H1 (cell line): ENCODE measurements around the gene COX18.

Experiments used
- BCL11A ChIP-seq, 2 experiments: IDR thresholded peaks; one replicate each; pipeline ENCODE4 v1.6.1; 2011; ENCODE audit warnings: low read depth in 2 of 2, low read length in 2 of 2, mild to moderate bottlenecking in 2 of 2
- GABPA ChIP-seq: IDR thresholded peaks from 2 replicates; pipeline ENCODE4 v1.6.1; 2011; ENCODE audit warnings: mild to moderate bottlenecking, low read length, moderate library complexity, borderline replicate concordance; ENCODE audit not compliant: insufficient read depth
- JUN ChIP-seq: IDR thresholded peaks from 2 replicates; pipeline ENCODE4 v1.6.1; 2011; ENCODE audit warnings: low read depth, mild to moderate bottlenecking, improper control_type of control experiment, low read length
- POLR2A ChIP-seq, 2 experiments: IDR thresholded peaks; 1 replicate in 1 of 2; 2 replicates in 1 of 2; pipeline ENCODE4 v1.6.1; 2011; ENCODE audit warnings: low read depth in 2 of 2, low read length in 2 of 2, mild to moderate bottlenecking in 2 of 2; ENCODE audit errors: control extremely low read depth in 1 of 2
- POLR2AphosphoS5 ChIP-seq: IDR thresholded peaks from 2 replicates; pipeline ENCODE4 v1.6.1; 2011; ENCODE audit warnings: low read depth, low read length
- POU5F1 ChIP-seq: IDR thresholded peaks from 2 replicates; pipeline ENCODE4 v1.6.1; 2011; ENCODE audit warnings: low read depth, mild to moderate bottlenecking, low read length, moderate library complexity
- SIN3A ChIP-seq, 2 experiments: IDR thresholded peaks in 1 of 2; conservative IDR thresholded peaks in 1 of 2; 2 replicates each; pipeline ENCODE4 v1.6.1; 2011 to 2012; ENCODE audit warnings: low read length in 2 of 2, improper control_type of control experiment in 1 of 2, low read depth in 1 of 2, mild to moderate bottlenecking in 1 of 2
- SUZ12 ChIP-seq: fragments of 200-600 bp; sonication (generic); IDR thresholded peaks from 2 replicates; pipeline ENCODE4 v1.6.1; 2012; ENCODE audit warnings: mild to moderate bottlenecking, inconsistent platforms, low read length, moderate library complexity, mixed read lengths
- TCF12 ChIP-seq: IDR thresholded peaks from 2 replicates; pipeline ENCODE4 v1.6.1; 2011; ENCODE audit warnings: low read depth, mild to moderate bottlenecking, low read length
- YY1 ChIP-seq: IDR thresholded peaks from 2 replicates; pipeline ENCODE4 v1.6.1; 2011; ENCODE audit warnings: low read depth, mild to moderate bottlenecking, low read length
- TF ChIP-seq, protein P1 (sequence below), 3 experiments: IDR thresholded peaks; 1 replicate in 2 of 3; 2 replicates in 1 of 3; pipeline versions ENCODE4 v1.5.1 to v1.6.1; 2011; ENCODE audit warnings: low read length in 3 of 3, mild to moderate bottlenecking in 3 of 3, inconsistent platforms in 2 of 3, low read depth in 1 of 3, moderate library complexity in 1 of 3; ENCODE audit not compliant: insufficient read depth in 1 of 3; ENCODE audit errors: control extremely low read depth in 1 of 3
- TF ChIP-seq, protein P2 (sequence below): IDR thresholded peaks from 2 replicates; pipeline ENCODE4 v1.6.1; 2012; ENCODE audit warnings: low read length, inconsistent platforms

DNA sequence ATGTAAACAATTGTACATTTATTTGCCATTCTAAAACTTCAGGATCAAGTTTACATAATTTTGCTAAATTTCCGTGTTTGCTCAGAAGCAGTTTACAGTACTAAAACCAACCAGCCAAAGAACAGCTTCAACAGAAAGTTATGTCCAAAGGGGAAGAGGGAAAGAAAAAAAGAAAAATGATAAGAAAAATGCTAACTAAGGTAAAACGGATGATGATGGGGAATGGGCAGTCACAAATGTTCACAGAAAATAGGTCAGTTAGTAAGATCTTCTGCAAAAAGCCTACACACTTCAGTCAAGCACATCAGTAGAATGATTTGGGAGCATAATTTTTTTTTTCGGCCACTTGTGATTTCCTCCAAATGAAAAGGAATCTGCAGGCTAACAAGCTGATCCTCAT, 6.3 kb upstream of the COX18 start:
- TF ChIP-seq POLR2AphosphoS5: no peak
- TF ChIP-seq POLR2A (IDR thresholded peaks at IDR 0.05; ENCODE audit: control extremely low read depth in 1 of 2, low read depth in 2 of 2, low read length in 2 of 2): no peak
- TF ChIP-seq TCF12: no peak
- no peak for TF ChIP-seq YY1
- TF ChIP-seq SIN3A (conservative IDR thresholded peaks at IDR 0.05 in 1 of 2, IDR thresholded peaks at IDR 0.05 in 1 of 2; ENCODE audit: low read depth in 1 of 2, low read length in 2 of 2): no peak
- TF ChIP-seq, protein P1, sequence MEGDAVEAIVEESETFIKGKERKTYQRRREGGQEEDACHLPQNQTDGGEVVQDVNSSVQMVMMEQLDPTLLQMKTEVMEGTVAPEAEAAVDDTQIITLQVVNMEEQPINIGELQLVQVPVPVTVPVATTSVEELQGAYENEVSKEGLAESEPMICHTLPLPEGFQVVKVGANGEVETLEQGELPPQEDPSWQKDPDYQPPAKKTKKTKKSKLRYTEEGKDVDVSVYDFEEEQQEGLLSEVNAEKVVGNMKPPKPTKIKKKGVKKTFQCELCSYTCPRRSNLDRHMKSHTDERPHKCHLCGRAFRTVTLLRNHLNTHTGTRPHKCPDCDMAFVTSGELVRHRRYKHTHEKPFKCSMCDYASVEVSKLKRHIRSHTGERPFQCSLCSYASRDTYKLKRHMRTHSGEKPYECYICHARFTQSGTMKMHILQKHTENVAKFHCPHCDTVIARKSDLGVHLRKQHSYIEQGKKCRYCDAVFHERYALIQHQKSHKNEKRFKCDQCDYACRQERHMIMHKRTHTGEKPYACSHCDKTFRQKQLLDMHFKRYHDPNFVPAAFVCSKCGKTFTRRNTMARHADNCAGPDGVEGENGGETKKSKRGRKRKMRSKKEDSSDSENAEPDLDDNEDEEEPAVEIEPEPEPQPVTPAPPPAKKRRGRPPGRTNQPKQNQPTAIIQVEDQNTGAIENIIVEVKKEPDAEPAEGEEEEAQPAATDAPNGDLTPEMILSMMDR (IDR thresholded peaks at IDR 0.05; ENCODE audit: control extremely low read depth in 1 of 3, insufficient read depth in 1 of 3, low read depth in 1 of 3, low read length in 3 of 3): no peak
- no peak for TF ChIP-seq BCL11A (IDR thresholded peaks at IDR 0.05; ENCODE audit: low read depth in 2 of 2, low read length in 2 of 2)
- no peak for TF ChIP-seq JUN
- TF ChIP-seq SUZ12: no peak
- TF ChIP-seq GABPA: no peak
- TF ChIP-seq POU5F1: no peak
- TF ChIP-seq, protein P2, sequence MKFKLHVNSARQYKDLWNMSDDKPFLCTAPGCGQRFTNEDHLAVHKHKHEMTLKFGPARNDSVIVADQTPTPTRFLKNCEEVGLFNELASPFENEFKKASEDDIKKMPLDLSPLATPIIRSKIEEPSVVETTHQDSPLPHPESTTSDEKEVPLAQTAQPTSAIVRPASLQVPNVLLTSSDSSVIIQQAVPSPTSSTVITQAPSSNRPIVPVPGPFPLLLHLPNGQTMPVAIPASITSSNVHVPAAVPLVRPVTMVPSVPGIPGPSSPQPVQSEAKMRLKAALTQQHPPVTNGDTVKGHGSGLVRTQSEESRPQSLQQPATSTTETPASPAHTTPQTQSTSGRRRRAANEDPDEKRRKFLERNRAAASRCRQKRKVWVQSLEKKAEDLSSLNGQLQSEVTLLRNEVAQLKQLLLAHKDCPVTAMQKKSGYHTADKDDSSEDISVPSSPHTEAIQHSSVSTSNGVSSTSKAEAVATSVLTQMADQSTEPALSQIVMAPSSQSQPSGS: no peak
